HG03280 (cell line): ENCODE measurements around the gene DNAJA3.

Experiments used
- ATAC-seq: cut with Tn5 transposase; IDR thresholded peaks from one replicate; pipeline ENCODE4 v1.9.1; 2021; ENCODE audit warnings: mild to moderate bottlenecking, moderate library complexity; ENCODE audit not compliant: unreplicated experiment

DNAJA3 gene

GRCh38 chr16:4433228-4433627 is 7.6 kb downstream of the DNAJA3 start:
- ATAC-seq, result no peak

- no peak for ATAC-seq
Measured at GRCh38 chr16:4433914-4434787, 8.5 kb downstream of the DNAJA3 start.

- no peak for ATAC-seq
Measured at GRCh38 chr16:4435337-4436067, 9.8 kb downstream of the DNAJA3 start.

- no peak for ATAC-seq
Measured at GRCh38 chr16:4437366-4437765, 11.7 kb downstream of the DNAJA3 start.

- ATAC-seq, result no peak
Measured at GRCh38 chr16:4442371-4442770, 16.7 kb downstream of the DNAJA3 start.

- no peak for ATAC-seq
Measured at GRCh38 chr16:4443271-4443670, 17.6 kb downstream of the DNAJA3 start.

- no peak for ATAC-seq
Measured at GRCh38 chr16:4443986-4444385, 18.3 kb downstream of the DNAJA3 start.

- ATAC-seq, result no peak
Measured at GRCh38 chr16:4450430-4450829, 24.8 kb downstream of the DNAJA3 start.

GRCh38 chr16:4450931-4451519 is 25.4 kb downstream of the DNAJA3 start:
- no peak for ATAC-seq

GRCh38 chr16:4452674-4453073 is 27.0 kb downstream of the DNAJA3 start:
- ATAC-seq, result no peak

- ATAC-seq, result no peak
Measured at GRCh38 chr16:4454623-4455022, 29.0 kb downstream of the DNAJA3 start.

- no peak for ATAC-seq
Measured at GRCh38 chr16:4455081-4455480, 29.4 kb downstream of the DNAJA3 start.

GRCh38 chr16:4455951-4456350 is 30.3 kb downstream of the DNAJA3 start:
- no peak for ATAC-seq

- ATAC-seq, result no peak
Measured at GRCh38 chr16:4460936-4461249, 35.2 kb downstream of the DNAJA3 start.

GRCh38 chr16:4461250-4462085 is 35.8 kb downstream of the DNAJA3 start:
- ATAC-seq, result no peak

GRCh38 chr16:4463522-4464163 is 38.0 kb downstream of the DNAJA3 start:
- ATAC-seq, result no peak

GRCh38 chr16:4465977-4466779 is 40.5 kb downstream of the DNAJA3 start:
- no peak for ATAC-seq

GRCh38 chr16:4467916-4468315 is 42.2 kb downstream of the DNAJA3 start:
- ATAC-seq, result no peak

GRCh38 chr16:4468972-4469371 is 43.3 kb downstream of the DNAJA3 start:
- no peak for ATAC-seq

- no peak for ATAC-seq
Measured at GRCh38 chr16:4471869-4472268, 46.2 kb downstream of the DNAJA3 start.
